HG02938 (cell line): ENCODE measurements around the gene LCN12.
"Not testable (repeated sequence)": the region's sequence is repeated elsewhere in the genome, so short reads cannot be mapped to it uniquely, and the experiment has no call there.

Source experiments
- ATAC-seq: cut with Tn5 transposase; IDR thresholded peaks from one replicate; pipeline ENCODE4 v1.9.1; 2021; ENCODE audit warnings: mild to moderate bottlenecking, moderate library complexity; ENCODE audit not compliant: unreplicated experiment

LCN12 gene

GRCh38 chr9:136985027-136985602, 33.0 kb downstream of the LCN12 start:
- no peak for ATAC-seq

GRCh38 chr9:136985853-136986252, 33.8 kb downstream of the LCN12 start:
- no peak for ATAC-seq

- ATAC-seq: no peak
Observed at GRCh38 chr9:136988872-136989271, 36.8 kb downstream of the LCN12 start.

- no peak for ATAC-seq
Observed at GRCh38 chr9:136990242-136990911, 38.3 kb downstream of the LCN12 start.

GRCh38 chr9:136991993-136992818, 40.1 kb downstream of the LCN12 start, which contains the start of gene PAXX:
Gene PAXX, plus strand, starts transcription at chr9:136992422. Its CDS starts 22 bp downstream, at chr9:136992444.
- ATAC-seq: peak; percentile 70

- no peak for ATAC-seq
Observed at GRCh38 chr9:136992819-136993369, 40.8 kb downstream of the LCN12 start.

- no peak for ATAC-seq
Observed at GRCh38 chr9:136994180-136994887, 42.3 kb downstream of the LCN12 start.

- no peak for ATAC-seq
Observed at GRCh38 chr9:136994888-136995230, 42.8 kb downstream of the LCN12 start.

GRCh38 chr9:136995362-136995761, 43.3 kb downstream of the LCN12 start:
- no peak for ATAC-seq

- no peak for ATAC-seq
Observed at GRCh38 chr9:136995772-136996311, 43.8 kb downstream of the LCN12 start.

GRCh38 chr9:136996361-136997292, 44.6 kb downstream of the LCN12 start, which contains the start of gene CLIC3:
Gene CLIC3, minus strand, starts transcription at chr9:136996568. Its CDS starts 25 bp downstream, at chr9:136996543.
- ATAC-seq: no peak

- no peak for ATAC-seq
Observed at GRCh38 chr9:136997371-136997770, 45.3 kb downstream of the LCN12 start.

GRCh38 chr9:136997830-136998234, 45.8 kb downstream of the LCN12 start:
- ATAC-seq: no peak

- ATAC-seq: peak; percentile 83
Observed at GRCh38 chr9:137000177-137000930, 48.3 kb downstream of the LCN12 start.

GRCh38 chr9:137001857-137002645, 50.0 kb downstream of the LCN12 start:
- no peak for ATAC-seq

GRCh38 chr9:137002646-137003041, 50.6 kb downstream of the LCN12 start:
- ATAC-seq: no peak

- not testable (repeated sequence) for ATAC-seq
Observed at GRCh38 chr9:137004285-137004684, 52.2 kb downstream of the LCN12 start.
